HG02938 (cell line): ENCODE measurements around the gene CCSER1.
"Not testable (repeated sequence)": the region's sequence is repeated elsewhere in the genome, so short reads cannot be mapped to it uniquely, and the experiment has no call there.

ENCODE experiments used
- ATAC-seq: cut with Tn5 transposase; IDR thresholded peaks from one replicate; pipeline ENCODE4 v1.9.1; 2021; ENCODE audit warnings: mild to moderate bottlenecking, moderate library complexity; ENCODE audit not compliant: unreplicated experiment

CCSER1 gene

GRCh38 chr4:90641861-90642599 is 514.8 kb downstream of the CCSER1 start:
- no peak for ATAC-seq

- no peak for ATAC-seq
Measured at GRCh38 chr4:90643156-90643555, 516.0 kb downstream of the CCSER1 start.

- ATAC-seq, result no peak
Measured at GRCh38 chr4:90648311-90648710, 521.1 kb downstream of the CCSER1 start.

GRCh38 chr4:90648791-90649190 is 521.6 kb downstream of the CCSER1 start:
- ATAC-seq, result no peak

- ATAC-seq, result no peak
Measured at GRCh38 chr4:90660672-90661071, 533.5 kb downstream of the CCSER1 start.

GRCh38 chr4:90670183-90670582 is 543.0 kb downstream of the CCSER1 start:
- no peak for ATAC-seq

GRCh38 chr4:90689739-90690138 is 562.5 kb downstream of the CCSER1 start:
- no peak for ATAC-seq

- ATAC-seq, result no peak
Measured at GRCh38 chr4:90695411-90695810, 568.2 kb downstream of the CCSER1 start.

GRCh38 chr4:90705501-90705900 is 578.3 kb downstream of the CCSER1 start:
- ATAC-seq, result not testable (repeated sequence)

- ATAC-seq, result no peak
Measured at GRCh38 chr4:90715242-90715641, 588.0 kb downstream of the CCSER1 start.

- ATAC-seq, result no peak
Measured at GRCh38 chr4:90718931-90719330, 591.7 kb downstream of the CCSER1 start.

- ATAC-seq, result no peak
Measured at GRCh38 chr4:90727938-90728337, 600.7 kb downstream of the CCSER1 start.

- ATAC-seq, result no peak
Measured at GRCh38 chr4:90730752-90731151, 603.6 kb downstream of the CCSER1 start.

GRCh38 chr4:90733211-90733610 is 606.0 kb downstream of the CCSER1 start:
- no peak for ATAC-seq

GRCh38 chr4:90745176-90745575 is 618.0 kb downstream of the CCSER1 start:
- ATAC-seq, result no peak

GRCh38 chr4:90753068-90753467 is 625.9 kb downstream of the CCSER1 start:
- ATAC-seq, result no peak

GRCh38 chr4:90757534-90758060 is 630.4 kb downstream of the CCSER1 start:
- ATAC-seq, result no peak

GRCh38 chr4:90760059-90760458 is 632.9 kb downstream of the CCSER1 start:
- ATAC-seq, result no peak

- no peak for ATAC-seq
Measured at GRCh38 chr4:90766837-90767236, 639.6 kb downstream of the CCSER1 start.

- ATAC-seq, result no peak
Measured at GRCh38 chr4:90769251-90769650, 642.1 kb downstream of the CCSER1 start.

- ATAC-seq, result no peak
Measured at GRCh38 chr4:90780193-90780592, 653.0 kb downstream of the CCSER1 start.

GRCh38 chr4:90786602-90787001 is 659.4 kb downstream of the CCSER1 start:
- ATAC-seq, result no peak

- no peak for ATAC-seq
Measured at GRCh38 chr4:90792696-90793095, 665.5 kb downstream of the CCSER1 start.
